ENCODE data around the gene C9orf72. TPM values are rescaled to one million over a fixed set of nuclear protein-coding genes. Genes with fewer than 3 reads are reported as not detected.

Gene C9orf72
- total and polyA plus RNA-seq, 2 of the 4 experiments (the other 2 are of a cell fraction): 2.0 to 3.4 TPM

DNA sequence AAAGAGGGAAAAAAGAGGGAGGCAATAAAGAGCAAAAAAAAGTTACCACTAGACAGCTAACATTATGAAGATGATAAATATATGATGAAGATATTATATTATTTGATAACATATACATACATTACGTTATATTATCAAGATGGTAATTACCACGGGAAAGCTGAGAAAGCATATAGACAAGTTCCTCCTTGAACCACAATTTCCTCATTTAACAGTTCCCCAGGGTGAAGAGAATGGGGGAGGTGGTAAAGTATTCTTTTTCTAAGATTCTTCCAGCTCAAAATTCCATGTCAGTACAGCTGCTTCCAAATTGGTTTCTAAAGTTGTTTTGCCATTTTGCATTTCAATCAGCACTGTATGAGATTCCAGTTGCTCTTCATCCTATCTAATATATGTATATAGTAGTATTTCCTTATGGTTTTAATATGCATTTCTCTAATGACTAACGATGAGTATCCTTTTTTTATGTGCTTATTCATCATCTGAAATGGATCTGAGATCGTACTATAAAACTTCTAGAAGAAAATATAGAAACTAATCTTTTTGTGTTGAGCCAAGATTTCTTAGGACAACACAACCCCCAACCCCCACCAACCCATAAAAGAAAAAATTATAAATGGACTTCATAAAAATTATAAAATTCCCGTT is 49.5 kb upstream of the C9orf72 start:
- H3K9ac ChIP-seq (ENCODE audit: low read depth, low read length): no peak overlapping the region
- BruUV-seq (replicated peaks): no TSS peak
- no peak overlapping the region for H3K56ac ChIP-seq (ENCODE audit: extremely low read depth, insufficient read depth, low read length)
- no peak overlapping the region for H3K4me2 ChIP-seq (ENCODE audit: low read depth, low read length)
- dilution Hi-C loops (cut with HindIII; ENCODE audit: low sequenced_read_pairs, unreplicated experiment) (no loop called here), intact Hi-C loops (cut with micrococcal nuclease) (no loop called here), in situ Hi-C loops (cut with MboI; ENCODE audit: low sequenced_read_pairs) (no loop called here)
- WGBS, 2 experiments (ENCODE audit: extremely low coverage in 2 of 2, insufficient read length in 1 of 2): no CpG with 5 or more reads among the region's 5 CpGs
- no peak overlapping the region for H2BK20ac ChIP-seq (ENCODE audit: low read depth, low read length)
- no peaks in the 10 kb centered on the region for H3K4me1 ChIP-seq (ENCODE audit: control insufficient read depth, insufficient read depth, low read length)
- no peak overlapping the region for H2BK5ac ChIP-seq (ENCODE audit: low read depth, low read length, poor library complexity, severe bottlenecking)
- no peak overlapping the region for H2AK9ac ChIP-seq (replicated peaks; ENCODE audit: low read depth, low read length, poor library complexity)
- no peak overlapping the region for H2AK5ac ChIP-seq (ENCODE audit: low read depth, low read length)
- no peak overlapping the region for H4K91ac ChIP-seq (ENCODE audit: insufficient read depth, low read depth, low read length)
- H3K79me1 ChIP-seq (ENCODE audit: low read depth in 1 of 2, low read length in 2 of 2): no peaks in the 10 kb centered on the region
- H3K14ac ChIP-seq (replicated peaks; ENCODE audit: low read depth, low read length): no peak overlapping the region
- no peak overlapping the region for H2BK120ac ChIP-seq (ENCODE audit: low read depth, low read length)
- H3K36me3 ChIP-seq (ENCODE audit: control insufficient read depth, insufficient read depth, low read length): no peaks in the 10 kb centered on the region
- H4K8ac ChIP-seq (ENCODE audit: low read depth in 2 of 2, low read length in 2 of 2): no peak overlapping the region
- H2BK15ac ChIP-seq (ENCODE audit: low read depth, low read length): no peak overlapping the region
- DNase-seq: no peak
- no peak for ATAC-seq (ENCODE audit: low read depth)
- ChIA-PET POLR2A (ENCODE audit: unreplicated experiment) (no interaction called here), CTCF (no interaction called here)
- H3K27ac ChIP-seq (ENCODE audit: insufficient read depth, low read length): no peak overlapping the region
- H3K18ac ChIP-seq (ENCODE audit: low read depth, low read length): no peak overlapping the region
- H3K4ac ChIP-seq (ENCODE audit: low read depth, low read length): no peak overlapping the region
- no peak for TF ChIP-seq CEBPB (IDR thresholded peaks at IDR 0.05; ENCODE audit: low read depth, low read length)
- TF ChIP-seq POLR2A (IDR thresholded peaks at IDR 0.05; ENCODE audit: low read depth, low read length): no peak
- TF ChIP-seq, protein P1, sequence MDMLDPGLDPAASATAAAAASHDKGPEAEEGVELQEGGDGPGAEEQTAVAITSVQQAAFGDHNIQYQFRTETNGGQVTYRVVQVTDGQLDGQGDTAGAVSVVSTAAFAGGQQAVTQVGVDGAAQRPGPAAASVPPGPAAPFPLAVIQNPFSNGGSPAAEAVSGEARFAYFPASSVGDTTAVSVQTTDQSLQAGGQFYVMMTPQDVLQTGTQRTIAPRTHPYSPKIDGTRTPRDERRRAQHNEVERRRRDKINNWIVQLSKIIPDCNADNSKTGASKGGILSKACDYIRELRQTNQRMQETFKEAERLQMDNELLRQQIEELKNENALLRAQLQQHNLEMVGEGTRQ (IDR thresholded peaks at IDR 0.05; ENCODE audit: low read depth, low read length): no peak
- TF ChIP-seq NFE2L2 (IDR thresholded peaks at IDR 0.05; ENCODE audit: low read depth, low read length): no peak
- no peak for TF ChIP-seq MAZ (IDR thresholded peaks at IDR 0.05; ENCODE audit: borderline replicate concordance, low read depth, low read length)
- no peak for TF ChIP-seq RFX5 (IDR thresholded peaks at IDR 0.05; ENCODE audit: low read depth, low read length)
- TF ChIP-seq, protein P2, sequence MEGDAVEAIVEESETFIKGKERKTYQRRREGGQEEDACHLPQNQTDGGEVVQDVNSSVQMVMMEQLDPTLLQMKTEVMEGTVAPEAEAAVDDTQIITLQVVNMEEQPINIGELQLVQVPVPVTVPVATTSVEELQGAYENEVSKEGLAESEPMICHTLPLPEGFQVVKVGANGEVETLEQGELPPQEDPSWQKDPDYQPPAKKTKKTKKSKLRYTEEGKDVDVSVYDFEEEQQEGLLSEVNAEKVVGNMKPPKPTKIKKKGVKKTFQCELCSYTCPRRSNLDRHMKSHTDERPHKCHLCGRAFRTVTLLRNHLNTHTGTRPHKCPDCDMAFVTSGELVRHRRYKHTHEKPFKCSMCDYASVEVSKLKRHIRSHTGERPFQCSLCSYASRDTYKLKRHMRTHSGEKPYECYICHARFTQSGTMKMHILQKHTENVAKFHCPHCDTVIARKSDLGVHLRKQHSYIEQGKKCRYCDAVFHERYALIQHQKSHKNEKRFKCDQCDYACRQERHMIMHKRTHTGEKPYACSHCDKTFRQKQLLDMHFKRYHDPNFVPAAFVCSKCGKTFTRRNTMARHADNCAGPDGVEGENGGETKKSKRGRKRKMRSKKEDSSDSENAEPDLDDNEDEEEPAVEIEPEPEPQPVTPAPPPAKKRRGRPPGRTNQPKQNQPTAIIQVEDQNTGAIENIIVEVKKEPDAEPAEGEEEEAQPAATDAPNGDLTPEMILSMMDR (conservative IDR thresholded peaks at IDR 0.05; ENCODE audit: low read depth, low read length): no peak
- TF ChIP-seq RAD21 (IDR thresholded peaks at IDR 0.05; ENCODE audit: low read length): no peak
- TF ChIP-seq FOS (IDR thresholded peaks at IDR 0.05; ENCODE audit: low read depth, low read length): no peak
- no peak for TF ChIP-seq CHD1 (IDR thresholded peaks at IDR 0.05; ENCODE audit: low read depth, low read length)
- TF ChIP-seq SMC3 (IDR thresholded peaks at IDR 0.05; ENCODE audit: low read depth, low read length): no peak
- no peak overlapping the region for H2AFZ ChIP-seq (replicated peaks; ENCODE audit: low read length, poor library complexity)
- H4K5ac ChIP-seq (ENCODE audit: low read depth, low read length): no peak overlapping the region
- no peaks in the 10 kb centered on the region for H3K9me1 ChIP-seq (ENCODE audit: insufficient read depth, low read length)
- no peak overlapping the region for H3K23ac ChIP-seq (ENCODE audit: low read depth, low read length)
- no peak overlapping the region for H3K4me3 ChIP-seq (ENCODE audit: insufficient read depth, low read depth, low read length)
- no peaks in the 10 kb centered on the region for H3K9me3 ChIP-seq (ENCODE audit: control insufficient read depth, insufficient read depth, low read length)
- no peaks in the 10 kb centered on the region for H4K20me1 ChIP-seq (ENCODE audit: insufficient read depth, low read length)
- H3K27me3 ChIP-seq (ENCODE audit: control insufficient read depth, insufficient read depth, low read length): no peaks in the 10 kb centered on the region
